ENCODE measurements around the gene ATXN1.

DNA sequence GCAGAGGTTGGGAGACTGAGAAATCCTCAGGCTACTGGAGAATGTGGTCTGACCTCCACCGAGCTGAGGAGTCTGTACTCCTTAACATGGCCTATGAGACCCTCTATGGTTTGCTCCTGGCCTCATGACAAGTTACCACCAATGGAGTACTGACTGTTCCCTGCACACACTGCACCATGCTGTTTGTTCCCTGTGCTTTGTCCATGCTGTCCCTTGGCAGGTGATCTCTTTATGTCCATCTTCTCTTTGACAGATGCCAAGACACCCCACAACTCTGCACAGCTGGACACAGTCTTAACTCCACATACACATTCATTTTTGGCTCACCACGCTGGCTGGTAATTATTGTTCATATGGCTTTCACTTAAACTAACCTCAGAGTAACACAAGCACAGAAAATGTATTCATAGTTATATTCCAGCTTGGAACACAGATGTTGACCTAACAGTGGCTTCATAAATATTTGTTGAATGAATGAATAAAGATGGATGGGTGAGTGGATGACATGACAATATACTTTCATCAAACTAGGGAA, 258.0 kb downstream of the ATXN1 start:
- no peak for TF ChIP-seq EZH2 (IDR thresholded peaks at IDR 0.05; ENCODE audit: insufficient read depth, poor library complexity, severe bottlenecking)
- TF ChIP-seq EZH2phosphoT487 (IDR thresholded peaks at IDR 0.05; ENCODE audit: insufficient read depth, low read depth): no peak

All from GM23248 (cell line).